ENCODE results near the gene VPS35.

DNA sequence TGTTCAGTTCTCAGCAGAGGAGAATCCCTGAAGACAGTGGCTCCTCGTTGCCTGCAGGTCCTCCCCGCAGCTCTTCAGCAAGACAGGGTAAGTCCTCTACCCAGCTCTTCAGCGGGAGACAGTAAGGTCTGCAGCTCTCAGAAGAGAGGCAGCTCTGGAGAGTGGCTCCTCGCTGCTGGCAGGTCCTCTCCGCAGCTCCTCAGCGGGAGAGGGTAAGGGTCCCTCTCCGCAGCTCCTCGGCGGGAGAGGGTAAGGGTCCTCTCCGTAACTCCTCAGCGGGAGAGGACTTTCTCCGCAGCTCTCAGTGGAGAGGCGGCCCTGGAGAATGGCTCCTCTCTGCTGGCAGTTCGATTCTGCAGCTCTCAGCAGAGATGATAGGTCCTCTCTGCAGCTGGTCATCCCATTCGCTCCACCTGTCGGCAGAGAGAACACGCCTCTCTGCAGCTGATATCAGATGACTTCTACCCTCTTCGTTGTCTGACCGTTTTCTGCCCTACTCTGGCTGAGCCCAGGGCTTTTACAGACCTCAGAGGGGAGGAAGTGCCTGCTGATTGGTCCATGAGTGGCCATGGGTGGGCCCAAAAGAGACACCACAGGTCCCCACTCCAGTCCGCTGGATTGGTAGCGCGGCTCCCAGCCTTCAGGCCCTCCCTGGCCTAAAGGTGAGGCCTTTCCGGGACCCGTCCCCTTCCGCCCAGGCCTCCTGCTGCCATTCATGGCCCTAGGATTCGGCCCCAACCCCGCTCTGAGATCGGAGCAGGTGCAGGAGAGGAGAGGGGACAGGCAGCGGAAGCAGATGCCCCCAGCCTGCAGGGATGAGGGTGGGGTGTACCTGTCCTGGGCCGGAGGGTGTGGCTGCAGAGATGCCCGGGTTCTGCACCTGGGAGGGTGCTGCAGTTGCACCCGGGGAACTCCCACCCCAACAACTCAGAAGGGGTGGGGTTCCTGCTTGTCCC lies 55.9 kb downstream of the VPS35 start:
- TF ChIP-seq ZNF843 (tag by site-specific recombination; IDR thresholded peaks at IDR 0.05), result no peak
- TF ChIP-seq, protein P1, sequence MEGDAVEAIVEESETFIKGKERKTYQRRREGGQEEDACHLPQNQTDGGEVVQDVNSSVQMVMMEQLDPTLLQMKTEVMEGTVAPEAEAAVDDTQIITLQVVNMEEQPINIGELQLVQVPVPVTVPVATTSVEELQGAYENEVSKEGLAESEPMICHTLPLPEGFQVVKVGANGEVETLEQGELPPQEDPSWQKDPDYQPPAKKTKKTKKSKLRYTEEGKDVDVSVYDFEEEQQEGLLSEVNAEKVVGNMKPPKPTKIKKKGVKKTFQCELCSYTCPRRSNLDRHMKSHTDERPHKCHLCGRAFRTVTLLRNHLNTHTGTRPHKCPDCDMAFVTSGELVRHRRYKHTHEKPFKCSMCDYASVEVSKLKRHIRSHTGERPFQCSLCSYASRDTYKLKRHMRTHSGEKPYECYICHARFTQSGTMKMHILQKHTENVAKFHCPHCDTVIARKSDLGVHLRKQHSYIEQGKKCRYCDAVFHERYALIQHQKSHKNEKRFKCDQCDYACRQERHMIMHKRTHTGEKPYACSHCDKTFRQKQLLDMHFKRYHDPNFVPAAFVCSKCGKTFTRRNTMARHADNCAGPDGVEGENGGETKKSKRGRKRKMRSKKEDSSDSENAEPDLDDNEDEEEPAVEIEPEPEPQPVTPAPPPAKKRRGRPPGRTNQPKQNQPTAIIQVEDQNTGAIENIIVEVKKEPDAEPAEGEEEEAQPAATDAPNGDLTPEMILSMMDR (tag by site-specific recombination; IDR thresholded peaks at IDR 0.05), result no peak
- no peak for TF ChIP-seq ZNF704 (tag by site-specific recombination; IDR thresholded peaks at IDR 0.05)
- no peak for TF ChIP-seq PRDM4 (tag by site-specific recombination; IDR thresholded peaks at IDR 0.05)
- no peak for TF ChIP-seq ZNF398 (tag by site-specific recombination; IDR thresholded peaks at IDR 0.05)
- TF ChIP-seq KLF10 (tag by site-specific recombination; IDR thresholded peaks at IDR 0.05), result no peak
- no peak for TF ChIP-seq ZFP3 (tag by site-specific recombination; IDR thresholded peaks at IDR 0.05; ENCODE audit: low read depth)
- TF ChIP-seq ZBTB49 (tag by site-specific recombination; IDR thresholded peaks at IDR 0.05; ENCODE audit: low read depth), result no peak
- TF ChIP-seq, protein P2, sequence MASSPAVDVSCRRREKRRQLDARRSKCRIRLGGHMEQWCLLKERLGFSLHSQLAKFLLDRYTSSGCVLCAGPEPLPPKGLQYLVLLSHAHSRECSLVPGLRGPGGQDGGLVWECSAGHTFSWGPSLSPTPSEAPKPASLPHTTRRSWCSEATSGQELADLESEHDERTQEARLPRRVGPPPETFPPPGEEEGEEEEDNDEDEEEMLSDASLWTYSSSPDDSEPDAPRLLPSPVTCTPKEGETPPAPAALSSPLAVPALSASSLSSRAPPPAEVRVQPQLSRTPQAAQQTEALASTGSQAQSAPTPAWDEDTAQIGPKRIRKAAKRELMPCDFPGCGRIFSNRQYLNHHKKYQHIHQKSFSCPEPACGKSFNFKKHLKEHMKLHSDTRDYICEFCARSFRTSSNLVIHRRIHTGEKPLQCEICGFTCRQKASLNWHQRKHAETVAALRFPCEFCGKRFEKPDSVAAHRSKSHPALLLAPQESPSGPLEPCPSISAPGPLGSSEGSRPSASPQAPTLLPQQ (tag by site-specific recombination; IDR thresholded peaks at IDR 0.05), result no peak
- TF ChIP-seq, protein P3, sequence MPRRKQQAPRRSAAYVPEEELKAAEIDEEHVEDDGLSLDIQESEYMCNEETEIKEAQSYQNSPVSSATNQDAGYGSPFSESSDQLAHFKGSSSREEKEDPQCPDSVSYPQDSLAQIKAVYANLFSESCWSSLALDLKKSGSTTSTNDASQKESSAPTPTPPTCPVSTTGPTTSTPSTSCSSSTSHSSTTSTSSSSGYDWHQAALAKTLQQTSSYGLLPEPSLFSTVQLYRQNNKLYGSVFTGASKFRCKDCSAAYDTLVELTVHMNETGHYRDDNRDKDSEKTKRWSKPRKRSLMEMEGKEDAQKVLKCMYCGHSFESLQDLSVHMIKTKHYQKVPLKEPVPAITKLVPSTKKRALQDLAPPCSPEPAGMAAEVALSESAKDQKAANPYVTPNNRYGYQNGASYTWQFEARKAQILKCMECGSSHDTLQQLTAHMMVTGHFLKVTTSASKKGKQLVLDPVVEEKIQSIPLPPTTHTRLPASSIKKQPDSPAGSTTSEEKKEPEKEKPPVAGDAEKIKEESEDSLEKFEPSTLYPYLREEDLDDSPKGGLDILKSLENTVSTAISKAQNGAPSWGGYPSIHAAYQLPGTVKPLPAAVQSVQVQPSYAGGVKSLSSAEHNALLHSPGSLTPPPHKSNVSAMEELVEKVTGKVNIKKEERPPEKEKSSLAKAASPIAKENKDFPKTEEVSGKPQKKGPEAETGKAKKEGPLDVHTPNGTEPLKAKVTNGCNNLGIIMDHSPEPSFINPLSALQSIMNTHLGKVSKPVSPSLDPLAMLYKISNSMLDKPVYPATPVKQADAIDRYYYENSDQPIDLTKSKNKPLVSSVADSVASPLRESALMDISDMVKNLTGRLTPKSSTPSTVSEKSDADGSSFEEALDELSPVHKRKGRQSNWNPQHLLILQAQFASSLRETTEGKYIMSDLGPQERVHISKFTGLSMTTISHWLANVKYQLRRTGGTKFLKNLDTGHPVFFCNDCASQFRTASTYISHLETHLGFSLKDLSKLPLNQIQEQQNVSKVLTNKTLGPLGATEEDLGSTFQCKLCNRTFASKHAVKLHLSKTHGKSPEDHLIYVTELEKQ (tag by site-specific recombination; IDR thresholded peaks at IDR 0.05; ENCODE audit: borderline replicate concordance), result no peak
- TF ChIP-seq ZNF121 (tag by site-specific recombination; IDR thresholded peaks at IDR 0.05), result no peak
- TF ChIP-seq ATF2 (tag by site-specific recombination; IDR thresholded peaks at IDR 0.05; ENCODE audit: low read depth), result no peak
